Fibroblast of peridontal ligament (primary cell): ENCODE results near the gene CENPO.
A peak's percentile ranks its signal among the peaks of the same experiment; 100 is the strongest.
"Not testable (repeated sequence)": the region's sequence is repeated elsewhere in the genome, so short reads cannot be mapped to it uniquely, and the experiment has no call there.

ENCODE experiments used
- DNase-seq: peaks from one replicate; pipeline ENCODE4 v3.0.0-alpha.2; 2010; ENCODE audit errors: extremely low read depth

Gene CENPO

DNA sequence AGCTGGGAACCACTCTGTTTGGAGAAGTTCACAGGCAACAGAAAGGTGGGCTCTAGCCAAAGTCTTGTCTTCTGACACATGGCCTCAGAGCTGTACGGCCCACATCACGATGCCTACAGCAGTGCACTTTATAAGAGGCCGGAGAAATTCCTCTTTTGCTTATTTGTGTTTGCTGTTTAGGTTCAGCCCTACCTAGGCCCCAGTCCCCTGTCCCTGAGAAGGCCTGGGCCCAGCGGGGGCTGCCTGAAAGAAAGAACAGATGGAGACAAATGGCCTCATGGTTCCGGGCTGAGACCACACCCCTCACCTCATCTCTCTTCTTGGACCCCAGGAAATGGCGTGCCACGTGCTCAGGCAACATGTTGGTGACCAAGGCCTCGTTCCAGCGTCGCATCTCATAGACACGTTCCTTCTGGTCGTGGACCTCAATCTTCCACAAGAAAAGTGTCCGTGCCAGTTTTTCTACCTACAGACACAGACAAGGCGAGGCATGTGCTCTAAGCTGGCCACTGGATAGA lies 30.9 kb downstream of the CENPO start:
- no peak for DNase-seq

GRCh38 chr2:24824966-24825882 lies 32.0 kb downstream of the CENPO start:
- DNase-seq, result no peak

- DNase-seq, result no peak
These were observed 32.9 kb downstream of the CENPO start for GRCh38 chr2:24825883-24826772.

DNA sequence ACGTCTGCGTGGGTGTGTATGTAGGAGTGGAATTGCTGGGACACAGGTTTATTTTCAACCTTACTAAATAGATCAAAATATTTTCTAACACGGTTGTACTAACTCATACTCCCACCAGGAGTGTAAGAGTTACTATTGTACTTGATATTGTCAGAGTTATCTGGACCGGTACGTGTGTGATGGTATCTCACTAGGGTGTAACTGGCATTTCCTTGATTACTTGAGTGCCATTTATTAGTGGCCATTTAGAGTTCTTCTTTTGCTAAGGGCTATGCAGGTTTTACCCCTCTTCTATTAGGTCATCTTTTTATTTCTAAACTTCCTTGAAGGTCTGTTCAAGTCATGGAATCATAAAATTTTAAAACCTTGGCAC lies 33.5 kb downstream of the CENPO start:
- DNase-seq, result no peak

DNA sequence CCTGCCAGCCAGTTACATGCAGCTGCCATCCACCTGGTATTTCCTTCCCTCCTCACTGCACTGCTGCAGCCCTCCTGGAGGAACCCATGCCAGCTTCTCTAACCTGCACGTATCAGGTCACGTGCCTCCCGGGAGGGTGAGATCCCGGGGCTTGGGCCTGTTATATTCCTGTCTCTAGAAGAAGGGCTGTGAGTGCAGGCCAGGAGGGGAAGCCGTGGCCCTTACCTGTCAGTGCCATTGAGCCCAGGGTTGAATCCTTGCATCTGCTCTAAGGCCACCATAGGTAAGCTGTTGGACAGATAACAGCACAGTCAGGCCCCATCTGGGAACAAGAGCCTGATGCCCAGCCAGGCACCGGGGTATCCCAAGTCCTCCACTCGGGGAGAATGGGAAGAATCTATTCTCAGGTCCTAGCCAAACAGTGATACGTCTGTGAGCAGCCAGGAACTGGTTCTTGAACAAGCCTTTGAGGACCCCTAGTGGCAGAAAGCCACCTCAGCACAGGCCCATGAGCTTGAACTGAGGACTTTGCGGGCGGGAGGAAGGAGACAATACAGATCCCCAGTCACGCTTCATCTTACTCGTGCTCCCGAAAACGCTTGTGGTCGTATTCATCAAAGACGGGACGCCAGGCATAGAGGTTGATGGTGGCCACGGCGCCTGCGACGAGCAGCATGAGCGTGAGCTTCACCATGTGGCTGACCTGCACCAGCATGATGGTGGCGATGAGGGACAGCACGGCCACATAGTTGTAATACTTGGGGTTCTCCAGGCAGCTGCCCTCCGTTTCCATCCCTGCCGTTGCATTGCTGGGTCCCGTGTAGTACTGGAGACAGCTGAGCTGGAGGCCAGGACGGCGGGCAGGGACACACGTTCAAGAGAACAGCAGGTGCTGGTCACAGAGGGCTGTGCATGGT lies 34.4 kb downstream of the CENPO start:
- DNase-seq, result peak; percentile 92

- no peak for DNase-seq
These were observed 35.2 kb downstream of the CENPO start for GRCh38 chr2:24828238-24828996.

GRCh38 chr2:24830351-24830750 lies 37.1 kb downstream of the CENPO start:
- peak; percentile 66 for DNase-seq

- no peak for DNase-seq
These were observed 37.6 kb downstream of the CENPO start for GRCh38 chr2:24830786-24831185.

DNA sequence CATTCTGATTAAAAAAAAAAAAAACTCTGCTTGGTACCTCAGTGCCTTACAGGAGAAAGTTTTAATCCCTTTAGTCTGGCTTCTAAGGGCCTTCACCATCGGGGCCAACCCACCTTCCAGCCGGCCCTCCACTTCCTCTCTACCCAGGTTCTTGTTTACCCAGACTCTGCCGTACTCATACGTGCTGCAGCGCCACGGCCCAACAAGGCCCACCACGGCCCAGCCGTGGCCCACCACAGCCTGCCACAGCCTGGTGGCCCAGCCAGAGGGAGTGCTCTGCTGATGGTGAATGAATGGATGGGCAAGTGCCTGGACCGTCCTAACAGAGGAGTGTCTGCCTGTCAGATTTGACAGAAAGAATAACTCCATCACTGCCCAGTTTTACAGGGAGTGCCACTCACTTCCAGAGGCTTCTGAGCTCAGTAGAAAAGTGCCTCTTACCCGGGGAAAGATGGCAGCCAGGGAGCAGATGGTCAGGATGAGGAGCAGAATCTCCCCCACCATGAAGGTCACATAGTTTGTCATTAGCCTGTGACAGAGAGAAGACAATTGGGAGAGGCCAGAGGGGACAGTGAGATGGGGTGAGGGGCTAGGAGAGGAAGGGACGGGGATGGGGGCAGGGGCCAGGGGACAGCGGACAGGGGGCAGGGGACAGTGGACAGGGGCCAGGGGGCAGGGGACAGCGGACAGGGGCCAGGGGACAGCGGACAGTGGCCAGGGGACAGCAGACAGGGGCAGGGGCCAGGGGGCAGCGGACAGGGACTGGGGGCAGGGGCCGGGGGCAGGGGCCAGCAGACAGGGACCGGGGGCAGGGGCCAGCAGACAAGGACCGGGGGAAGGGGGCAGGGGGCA lies 38.2 kb downstream of the CENPO start:
- no peak for DNase-seq

- DNase-seq, result no peak
These were observed 38.8 kb downstream of the CENPO start for GRCh38 chr2:24832073-24832461.

DNA sequence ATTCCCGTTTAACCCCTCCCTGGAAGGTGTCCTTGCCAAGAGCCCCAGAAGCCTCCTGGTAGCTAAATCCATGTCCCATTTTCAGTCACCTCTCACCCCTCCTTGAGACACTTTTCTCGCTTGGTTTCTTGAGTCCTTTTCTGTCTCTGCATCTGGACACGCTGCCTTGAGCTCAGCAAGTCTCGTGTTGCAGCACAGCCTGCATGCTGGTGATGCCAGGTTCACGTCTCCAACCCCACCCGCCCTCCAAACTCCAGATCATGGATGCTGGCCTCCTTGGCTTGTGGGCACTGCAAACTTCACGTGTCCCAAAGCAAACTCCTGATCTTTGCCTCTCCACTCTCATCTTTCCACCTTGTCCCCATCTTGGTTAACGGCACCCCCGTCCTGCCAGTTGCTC lies 39.3 kb downstream of the CENPO start:
- DNase-seq, result no peak

- DNase-seq, result no peak
These were observed 39.9 kb downstream of the CENPO start for GRCh38 chr2:24832931-24833701.

GRCh38 chr2:24833821-24834732 lies 40.9 kb downstream of the CENPO start:
- no peak for DNase-seq

GRCh38 chr2:24834733-24835395 lies 41.6 kb downstream of the CENPO start:
- no peak for DNase-seq

DNA sequence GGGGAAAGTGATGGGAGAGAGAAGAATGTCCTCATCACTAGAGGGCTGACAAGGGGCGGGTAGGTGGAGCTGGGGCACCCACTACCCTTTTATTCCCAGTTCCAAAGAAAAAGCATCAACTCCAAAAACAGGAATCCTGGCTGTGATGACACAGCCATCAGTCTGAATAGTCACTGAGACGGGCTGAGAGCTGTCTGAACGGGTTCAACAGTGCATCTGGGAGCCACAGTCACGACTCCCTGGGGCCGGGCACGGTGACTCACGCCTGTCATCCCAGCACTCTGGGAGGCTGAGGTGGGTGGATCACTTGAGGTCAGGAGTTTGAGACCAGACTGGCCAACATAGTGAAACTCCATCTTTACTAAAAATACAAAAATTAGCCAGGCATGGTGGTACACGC lies 42.2 kb downstream of the CENPO start:
- not testable (repeated sequence) for DNase-seq

- no peak for DNase-seq
These were observed 43.0 kb downstream of the CENPO start for GRCh38 chr2:24836206-24836605.

GRCh38 chr2:24836706-24837105 lies 43.5 kb downstream of the CENPO start:
- no peak for DNase-seq
